SJSA1 (cell line): ENCODE data around the gene TEX51. TPM values are rescaled to one million over a fixed set of nuclear protein-coding genes. Genes with fewer than 3 reads are reported as not detected.

Experiments used
- DNase-seq, 2 experiments: peaks; one replicate each; pipeline ENCODE4 v3.0.0-alpha.2; 2015 to 2020; ENCODE audit warnings: low spot score in 2 of 2, low read depth in 1 of 2
- H3K27ac ChIP-seq: fragments of 250-450 bp; sonication (Bioruptor Pico); 2 replicates; pipeline ENCODE4 v1.5.1; 2020; ENCODE audit warnings: mild to moderate bottlenecking, moderate library complexity
- H3K27me3 ChIP-seq: fragments of 250-450 bp; sonication (Bioruptor Pico); replicated peaks from 2 replicates; pipeline ENCODE4 v1.5.1; 2020; ENCODE audit warnings: mild to moderate bottlenecking, moderate library complexity
- H3K36me3 ChIP-seq: fragments of 250-450 bp; sonication (Bioruptor Pico); 2 replicates; pipeline ENCODE4 v1.5.1; 2020; ENCODE audit warnings: mild to moderate bottlenecking
- H3K4me1 ChIP-seq: fragments of 250-450 bp; sonication (Bioruptor Pico); replicated peaks from 2 replicates; pipeline ENCODE4 v1.6.1; 2021; ENCODE audit warnings: mild to moderate bottlenecking
- H3K4me3 ChIP-seq: fragments of 250-450 bp; sonication (Bioruptor Pico); 2 replicates; pipeline ENCODE4 v1.5.1; 2020; ENCODE audit warnings: mild to moderate bottlenecking
- H3K9me3 ChIP-seq: fragments of 250-450 bp; sonication (Bioruptor Pico); replicated peaks from 2 replicates; pipeline ENCODE4 v1.5.1; 2020; ENCODE audit warnings: mild to moderate bottlenecking
- total RNA-seq: library from RNA; depleted of rRNA; stranded (reverse); fragments of >200 nt; shearing (Covaris generic); gene quantifications from 2 replicates; pipeline ENCODE4 v1.2.3, GENCODE V29; 2014

Gene TEX51
- total RNA-seq, 1 experiment from 2014 or later = not detected

GRCh38 chr2:126916744-126917143, 18.1 kb downstream of the TEX51 start:
- H3K27ac ChIP-seq = no peak overlapping the region
- H3K4me1 ChIP-seq = no peaks in the 10 kb centered on the region
- H3K27me3 ChIP-seq = 0 out of 2 replicates have a peak, but pooled peaks cover 4% of the 10 kb centered on the region
- no peaks in the 10 kb centered on the region for H3K36me3 ChIP-seq
- no peak overlapping the region for H3K4me3 ChIP-seq
- no peaks in the 10 kb centered on the region for H3K9me3 ChIP-seq
- no peak for DNase-seq

- no peak for DNase-seq
- no peaks in the 10 kb centered on the region for H3K9me3 ChIP-seq
- H3K4me3 ChIP-seq = no peak overlapping the region
- no peak overlapping the region for H3K27ac ChIP-seq
- H3K27me3 ChIP-seq = 0 out of 2 replicates have a peak, but pooled peaks cover 4% of the 10 kb centered on the region
- H3K4me1 ChIP-seq = no peaks in the 10 kb centered on the region
- H3K36me3 ChIP-seq = no peaks in the 10 kb centered on the region
These were observed 22.4 kb downstream of the TEX51 start for GRCh38 chr2:126921066-126921465.

GRCh38 chr2:126930970-126931590, 32.4 kb downstream of the TEX51 start:
- Histone ChIP-seq H3K27ac (no peak overlapping the region), H3K4me1 (no peaks in the 10 kb centered on the region), H3K4me3 (no peak overlapping the region), H3K36me3 (no peaks in the 10 kb centered on the region), H3K9me3 (no peaks in the 10 kb centered on the region), H3K27me3 (no peaks in the 10 kb centered on the region)
- no peak for DNase-seq

GRCh38 chr2:126932529-126932928, 33.8 kb downstream of the TEX51 start:
- H3K4me1 ChIP-seq = no peaks in the 10 kb centered on the region
- no peak overlapping the region for H3K4me3 ChIP-seq
- H3K9me3 ChIP-seq = no peaks in the 10 kb centered on the region
- H3K27me3 ChIP-seq = no peaks in the 10 kb centered on the region
- no peak for DNase-seq
- H3K36me3 ChIP-seq = no peaks in the 10 kb centered on the region
- no peak overlapping the region for H3K27ac ChIP-seq

GRCh38 chr2:126932966-126933710, 34.4 kb downstream of the TEX51 start:
- 0 out of 2 replicates have a peak, but pooled peaks cover under 1% of the 10 kb centered on the region for H3K27me3 ChIP-seq
- DNase-seq = no peak
- H3K4me1 ChIP-seq = no peaks in the 10 kb centered on the region
- no peak overlapping the region for H3K4me3 ChIP-seq
- no peaks in the 10 kb centered on the region for H3K36me3 ChIP-seq
- H3K9me3 ChIP-seq = no peaks in the 10 kb centered on the region
- no peak overlapping the region for H3K27ac ChIP-seq

- no peak for DNase-seq
- Histone ChIP-seq H3K9me3 (no peaks in the 10 kb centered on the region), H3K4me3 (no peak overlapping the region), H3K4me1 (no peaks in the 10 kb centered on the region), H3K36me3 (no peaks in the 10 kb centered on the region), H3K27ac (no peak overlapping the region), H3K27me3 (peaks cover 6% of the 10 kb centered on the region; the same call in 1 of the 2 replicates)
These were observed 35.0 kb downstream of the TEX51 start for GRCh38 chr2:126933711-126934091.

GRCh38 chr2:126934809-126935208, 36.1 kb downstream of the TEX51 start:
- H3K36me3 ChIP-seq = no peaks in the 10 kb centered on the region
- H3K9me3 ChIP-seq = no peaks in the 10 kb centered on the region
- H3K4me3 ChIP-seq = no peak overlapping the region
- no peak for DNase-seq
- H3K4me1 ChIP-seq = no peaks in the 10 kb centered on the region
- H3K27ac ChIP-seq = no peak overlapping the region
- H3K27me3 ChIP-seq = peaks cover 13% of the 10 kb centered on the region; the same call in 1 of the 2 replicates

- no peak overlapping the region for H3K27ac ChIP-seq
- H3K9me3 ChIP-seq = no peaks in the 10 kb centered on the region
- DNase-seq = no peak
- no peaks in the 10 kb centered on the region for H3K4me1 ChIP-seq
- H3K27me3 ChIP-seq = peaks cover 13% of the 10 kb centered on the region; the same call in 1 of the 2 replicates
- no peak overlapping the region for H3K4me3 ChIP-seq
- no peaks in the 10 kb centered on the region for H3K36me3 ChIP-seq
These were observed 37.1 kb downstream of the TEX51 start for GRCh38 chr2:126935774-126936173.

GRCh38 chr2:126936219-126936723, 37.6 kb downstream of the TEX51 start:
- H3K4me1 ChIP-seq = no peaks in the 10 kb centered on the region
- H3K4me3 ChIP-seq = no peak overlapping the region
- H3K36me3 ChIP-seq = no peaks in the 10 kb centered on the region
- no peaks in the 10 kb centered on the region for H3K9me3 ChIP-seq
- DNase-seq = no peak
- H3K27me3 ChIP-seq = peaks cover 13% of the 10 kb centered on the region
- H3K27ac ChIP-seq = no peak overlapping the region

GRCh38 chr2:126940331-126940730, 41.6 kb downstream of the TEX51 start:
- no peaks in the 10 kb centered on the region for H3K36me3 ChIP-seq
- no peak overlapping the region for H3K27ac ChIP-seq
- H3K27me3 ChIP-seq = peaks cover 13% of the 10 kb centered on the region
- DNase-seq = no peak
- H3K9me3 ChIP-seq = no peaks in the 10 kb centered on the region
- no peaks in the 10 kb centered on the region for H3K4me1 ChIP-seq
- no peak overlapping the region for H3K4me3 ChIP-seq

- H3K36me3 ChIP-seq = no peaks in the 10 kb centered on the region
- H3K27me3 ChIP-seq = peaks cover 16% of the 10 kb centered on the region
- no peaks in the 10 kb centered on the region for H3K4me1 ChIP-seq
- H3K27ac ChIP-seq = no peak overlapping the region
- no peaks in the 10 kb centered on the region for H3K9me3 ChIP-seq
- no peak overlapping the region for H3K4me3 ChIP-seq
- no peak for DNase-seq
These were observed 43.9 kb downstream of the TEX51 start for GRCh38 chr2:126942427-126943203.

GRCh38 chr2:126943612-126944348, 45.1 kb downstream of the TEX51 start:
- Histone ChIP-seq H3K9me3 (no peaks in the 10 kb centered on the region), H3K36me3 (no peaks in the 10 kb centered on the region), H3K4me1 (no peaks in the 10 kb centered on the region), H3K4me3 (no peak overlapping the region), H3K27ac (no peak overlapping the region), H3K27me3 (peaks cover 8% of the 10 kb centered on the region)
- no peak for DNase-seq

- DNase-seq = no peak
- Histone ChIP-seq H3K27ac (no peak overlapping the region), H3K27me3 (peaks cover 2% of the 10 kb centered on the region; the same call in 1 of the 2 replicates), H3K9me3 (no peaks in the 10 kb centered on the region), H3K4me3 (no peak overlapping the region), H3K4me1 (no peaks in the 10 kb centered on the region), H3K36me3 (no peaks in the 10 kb centered on the region)
These were observed 46.4 kb downstream of the TEX51 start for GRCh38 chr2:126945118-126945517.
